Endothelial cell of umbilical vein (primary cell): ENCODE results near the gene ZBTB20. TPM values are rescaled to one million over a fixed set of nuclear protein-coding genes. Genes with fewer than 3 reads are reported as not detected.

Experiments
- BruUV-seq: library from RNA; stranded (reverse); fragments of 400-500 nt; replicated peaks from 2 replicates; lab custom pipeline; 2021; lab: Mats Ljungman, UMichigan
- CTCF ChIA-PET: fragments of 300-600, 350-600 bp; sonication (Branson Sonifier 250); formaldehyde crosslinking; loops from one replicate; lab custom pipeline; 2021; ENCODE audit warnings: antibody characterized with exemption, inconsistent platforms; lab: Charles Lee
- POLR2A ChIA-PET: fragments of 300-600, 350-600 bp; sonication (Branson Sonifier 250); formaldehyde crosslinking; loops from one replicate; lab custom pipeline; 2021; ENCODE audit warnings: antibody characterized with exemption, inconsistent platforms; lab: Charles Lee
- DNase-seq: peaks from one replicate; pipeline ENCODE4 v3.0.0-alpha.2; 2011; ENCODE audit warnings: low read depth, low spot score
- FAIRE-seq: peaks from 2 replicates; lab custom pipeline; 2011; peaks lifted over from hg19 to GRCh38; lab: Jason Lieb, UNC
- H2AFZ ChIP-seq: 2 replicates; pipeline ENCODE4 v1.6.0; 2012; ENCODE audit warnings: low read depth, low read length, control low read depth, inconsistent platforms
- H3K27ac ChIP-seq: 2 replicates; pipeline ENCODE4 v1.5.1; 2011; ENCODE audit warnings: low read depth, mild to moderate bottlenecking, control low read depth, low read length, moderate library complexity; ENCODE audit not compliant: insufficient read depth
- H3K27me3 ChIP-seq, 2 experiments: 2 replicates each; pipeline versions ENCODE4 v1.6.0 to v1.6.1; 2011; ENCODE audit warnings: low read length in 2 of 2, mixed read lengths in 1 of 2; ENCODE audit not compliant: control insufficient read depth in 2 of 2, insufficient read depth in 2 of 2
- H3K36me3 ChIP-seq, 2 experiments: 2 replicates in 1 of 2; 3 replicates in 1 of 2; pipeline ENCODE4 v1.5.1; 2011; ENCODE audit warnings: low read length in 2 of 2, mild to moderate bottlenecking in 1 of 2, moderate library complexity in 1 of 2; ENCODE audit not compliant: control insufficient read depth in 2 of 2, insufficient read depth in 2 of 2; ENCODE audit errors: extremely low read depth in 1 of 2
- H3K4me1 ChIP-seq: 3 replicates; pipeline ENCODE4 v1.5.1; 2011; ENCODE audit warnings: mild to moderate bottlenecking, low read length; ENCODE audit not compliant: control insufficient read depth, insufficient read depth; ENCODE audit errors: extremely low read depth
- H3K4me2 ChIP-seq: 2 replicates; pipeline ENCODE4 v1.6.1; 2011; ENCODE audit warnings: low read length, control low read depth, mixed read lengths; ENCODE audit not compliant: insufficient read depth
- H3K4me3 ChIP-seq, 3 experiments: fragments of 200-600 bp in 1 of 3; sonication (generic), shearing (Covaris generic) in 1 of 3; replicated peaks in 1 of 3; 2 replicates each; pipeline ENCODE4 v1.5.1; 2011 to 2016; ENCODE audit warnings: control low read depth in 3 of 3, low read length in 3 of 3, mild to moderate bottlenecking in 2 of 3, inconsistent platforms in 1 of 3, low read depth in 1 of 3, moderate library complexity in 1 of 3; ENCODE audit not compliant: insufficient read depth in 1 of 3
- H3K79me2 ChIP-seq: 2 replicates; pipeline ENCODE4 v1.6.0; 2012; ENCODE audit warnings: low read length, inconsistent platforms; ENCODE audit not compliant: control insufficient read depth, insufficient read depth
- H3K9ac ChIP-seq: replicated peaks from 2 replicates; pipeline ENCODE3; 2011; ENCODE audit warnings: low read length, control low read depth; ENCODE audit not compliant: insufficient read depth; ENCODE audit errors: extremely low read depth
- H3K9me1 ChIP-seq: replicated peaks from 3 replicates; pipeline ENCODE4 v1.6.0; 2011; ENCODE audit warnings: mild to moderate bottlenecking, low read length; ENCODE audit not compliant: control insufficient read depth, insufficient read depth; ENCODE audit errors: extremely low read depth
- H3K9me3 ChIP-seq: replicated peaks from 2 replicates; pipeline ENCODE4 v1.5.1; 2012; ENCODE audit warnings: low read length, inconsistent platforms; ENCODE audit not compliant: control insufficient read depth, insufficient read depth
- H4K20me1 ChIP-seq: replicated peaks from 2 replicates; pipeline ENCODE3; 2011; ENCODE audit warnings: mild to moderate bottlenecking, low read length; ENCODE audit not compliant: control insufficient read depth, insufficient read depth; ENCODE audit errors: extremely low read depth
- FOS ChIP-seq: IDR thresholded peaks from 2 replicates; pipeline ENCODE4 v1.6.1; 2011; ENCODE audit warnings: mild to moderate bottlenecking, low read length, moderate library complexity, borderline replicate concordance; ENCODE audit not compliant: insufficient read depth
- GATA2 ChIP-seq: IDR thresholded peaks from 2 replicates; pipeline ENCODE4 v1.7.0; 2011; ENCODE audit warnings: low read depth, mild to moderate bottlenecking, moderate library complexity, mixed read lengths, low read length; ENCODE audit not compliant: insufficient read length, insufficient read depth
- MYC ChIP-seq: IDR thresholded peaks from one replicate; pipeline ENCODE4 v1.6.1; 2011; ENCODE audit warnings: mild to moderate bottlenecking, low read depth, low read length
- POLR2A ChIP-seq: IDR thresholded peaks from 2 replicates; pipeline ENCODE4 v1.6.1; 2012; ENCODE audit warnings: low read depth, mild to moderate bottlenecking, control low read depth, low read length
- POLR2AphosphoS5 ChIP-seq: IDR thresholded peaks from 2 replicates; pipeline ENCODE4 v1.6.1; 2012; ENCODE audit warnings: low read depth, mild to moderate bottlenecking, control low read depth, low read length, moderate library complexity; ENCODE audit not compliant: insufficient read depth
- dilution Hi-C: fragments of 300-500 bp; cut with MboI; formaldehyde crosslinking; loops from one replicate; pipeline ENCODE4 v1.15.0; 2019; ENCODE audit warnings: low sequenced_read_pairs; ENCODE audit not compliant: extremely low pct_ligation_motif_present
- intact Hi-C: fragments of 100-400 bp; cut with micrococcal nuclease; formaldehyde crosslinking; loops from one replicate; pipeline ENCODE4 v1.10.0; 2022
- polyA plus RNA-seq, 4 experiments: library from polyadenylated mRNA; depleted of rRNA in 3 of 4; stranded (reverse) in 3 of 4; unstranded in 1 of 4; fragments of >200 nt; gene quantifications; 2 replicates each; pipeline versions ENCODE4 v1.2.1 to v1.2.3, GENCODE V29; 2011 to 2012; ENCODE audit warnings: missing spikeins in 1 of 4
- total RNA-seq: library from RNA; stranded (reverse); gene quantifications from 2 replicates; pipeline ENCODE4 v1.2.3, GENCODE V29; 2021
- TF ChIP-seq, protein P1 (sequence below), 2 donors: IDR thresholded peaks; 1 replicate in 1 of 2; 2 replicates in 1 of 2; pipeline ENCODE4 v1.5.1; 2011; ENCODE audit warnings: low read length in 2 of 2, mild to moderate bottlenecking in 2 of 2, moderate library complexity in 2 of 2, control low read depth in 1 of 2, inconsistent platforms in 1 of 2, low read depth in 1 of 2; ENCODE audit not compliant: insufficient read depth in 1 of 2; ENCODE audit errors: extremely low read depth in 1 of 2
- TF ChIP-seq, protein P2 (sequence below): IDR thresholded peaks from 2 replicates; pipeline ENCODE4 v1.6.1; 2011; ENCODE audit not compliant: insufficient read depth, insufficient read length

The ZBTB20 gene
- total and polyA plus RNA-seq, 2 donors (not counting 3 experiments of a cell fraction or from before 2014, with no cell fraction given) = 2.1 to 20.5 TPM

DNA sequence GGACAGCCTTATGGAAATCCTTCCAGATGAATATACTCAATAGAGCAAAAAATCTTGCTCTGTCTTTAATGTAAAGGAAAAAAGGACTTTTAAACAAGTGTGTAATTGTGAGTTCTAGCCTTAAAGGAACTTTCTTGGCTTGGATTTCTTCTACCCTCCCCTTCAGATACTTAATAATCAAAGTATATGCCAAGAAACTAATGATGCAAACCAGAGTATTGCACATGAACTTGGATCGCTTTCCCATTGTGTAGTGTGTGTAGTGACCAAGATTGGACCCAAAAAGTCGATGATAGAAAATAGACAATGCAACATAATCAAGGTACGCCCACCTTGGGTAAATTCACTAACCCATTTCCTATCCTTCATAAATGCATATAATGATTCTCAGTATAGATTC is 729.4 kb downstream of the ZBTB20 start:
- Histone ChIP-seq H3K27ac (no peak overlapping the region), H3K9ac (no peak overlapping the region), H3K9me1 (no peaks in the 10 kb centered on the region), H3K9me3 (no peaks in the 10 kb centered on the region), H3K79me2 (no peaks in the 10 kb centered on the region), H2AFZ (no peak overlapping the region), H3K4me2 (no peak overlapping the region), H3K36me3 (no peaks in the 10 kb centered on the region), H4K20me1 (no peaks in the 10 kb centered on the region), H3K27me3 (no peaks in the 10 kb centered on the region), H3K4me3 (no peak overlapping the region), H3K4me1 (no peaks in the 10 kb centered on the region)
- FAIRE-seq (no peak), DNase-seq (no peak)
- POLR2A ChIA-PET = no interaction called here
- no TSS peak for BruUV-seq
- TF ChIP-seq, protein P1, sequence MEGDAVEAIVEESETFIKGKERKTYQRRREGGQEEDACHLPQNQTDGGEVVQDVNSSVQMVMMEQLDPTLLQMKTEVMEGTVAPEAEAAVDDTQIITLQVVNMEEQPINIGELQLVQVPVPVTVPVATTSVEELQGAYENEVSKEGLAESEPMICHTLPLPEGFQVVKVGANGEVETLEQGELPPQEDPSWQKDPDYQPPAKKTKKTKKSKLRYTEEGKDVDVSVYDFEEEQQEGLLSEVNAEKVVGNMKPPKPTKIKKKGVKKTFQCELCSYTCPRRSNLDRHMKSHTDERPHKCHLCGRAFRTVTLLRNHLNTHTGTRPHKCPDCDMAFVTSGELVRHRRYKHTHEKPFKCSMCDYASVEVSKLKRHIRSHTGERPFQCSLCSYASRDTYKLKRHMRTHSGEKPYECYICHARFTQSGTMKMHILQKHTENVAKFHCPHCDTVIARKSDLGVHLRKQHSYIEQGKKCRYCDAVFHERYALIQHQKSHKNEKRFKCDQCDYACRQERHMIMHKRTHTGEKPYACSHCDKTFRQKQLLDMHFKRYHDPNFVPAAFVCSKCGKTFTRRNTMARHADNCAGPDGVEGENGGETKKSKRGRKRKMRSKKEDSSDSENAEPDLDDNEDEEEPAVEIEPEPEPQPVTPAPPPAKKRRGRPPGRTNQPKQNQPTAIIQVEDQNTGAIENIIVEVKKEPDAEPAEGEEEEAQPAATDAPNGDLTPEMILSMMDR (IDR thresholded peaks at IDR 0.05; ENCODE audit: extremely low read depth in 1 of 2, insufficient read depth in 1 of 2, low read depth in 1 of 2, low read length in 2 of 2) = no peak
- no peak for TF ChIP-seq GATA2
- TF ChIP-seq POLR2AphosphoS5 = no peak
- TF ChIP-seq, protein P2, sequence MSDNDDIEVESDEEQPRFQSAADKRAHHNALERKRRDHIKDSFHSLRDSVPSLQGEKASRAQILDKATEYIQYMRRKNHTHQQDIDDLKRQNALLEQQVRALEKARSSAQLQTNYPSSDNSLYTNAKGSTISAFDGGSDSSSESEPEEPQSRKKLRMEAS = no peak
- TF ChIP-seq POLR2A = no peak
- no peak for TF ChIP-seq MYC
- TF ChIP-seq FOS = no peak
- intact Hi-C loops (loop anchor here (1.0 to 10.0 kb wide), 6 partner anchors 33 to 683 kb away; no protein-coding TSS in a partner anchor), dilution Hi-C loops (no loop called here)
- CTCF ChIA-PET = interaction anchor here (1.2 to 6.4 kb wide), 9 partner anchors 8 to 140 kb away, joined by 3 to 136 read pairs (median 8); no protein-coding TSS in a partner anchor
